GM21528 (cell line): Measurements from ENCODE around the gene THAP12.

Experiments used
- ATAC-seq: cut with Tn5 transposase; IDR thresholded peaks from one replicate; pipeline ENCODE4 v1.9.1; 2021; ENCODE audit warnings: mild to moderate bottlenecking, moderate library complexity; ENCODE audit not compliant: unreplicated experiment, low FRiP score

Gene THAP12

DNA sequence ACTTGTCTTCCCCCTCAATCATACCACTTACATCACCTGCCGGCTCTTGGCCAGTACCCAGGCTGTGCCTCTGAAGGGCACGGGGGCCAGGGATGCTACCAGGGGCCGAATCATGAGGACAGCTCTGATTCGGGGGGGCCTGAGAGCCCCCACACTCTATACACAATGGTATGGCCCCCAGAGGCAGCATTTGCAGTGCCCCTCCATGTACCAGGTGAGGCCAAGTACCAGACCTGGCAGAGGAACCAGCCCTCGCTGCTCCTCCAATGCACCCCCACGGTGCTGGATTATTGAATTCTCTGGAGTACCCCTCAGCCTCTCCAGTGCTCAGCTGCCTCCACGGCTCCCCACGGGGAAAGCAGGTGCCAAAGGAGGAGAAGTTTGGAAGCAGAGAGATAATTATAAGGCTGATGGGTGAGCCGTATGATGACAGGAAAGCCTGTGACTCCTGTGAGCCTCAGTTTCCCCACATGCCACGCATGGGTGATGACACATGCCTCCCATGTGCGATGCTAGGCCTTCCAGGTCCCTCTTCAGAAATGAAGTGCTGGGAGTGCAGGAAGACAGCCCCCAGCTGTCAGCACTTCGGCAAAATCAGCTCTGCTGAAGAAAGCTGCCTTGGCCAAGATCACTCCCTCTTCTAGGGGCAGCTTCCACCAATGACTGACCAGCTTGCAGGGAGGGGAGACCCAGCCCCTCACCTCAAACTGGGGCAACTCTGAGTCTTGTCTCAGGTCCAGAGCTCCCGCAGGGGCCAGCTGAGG, 69.9 kb downstream of the THAP12 start:
- no peak for ATAC-seq

DNA sequence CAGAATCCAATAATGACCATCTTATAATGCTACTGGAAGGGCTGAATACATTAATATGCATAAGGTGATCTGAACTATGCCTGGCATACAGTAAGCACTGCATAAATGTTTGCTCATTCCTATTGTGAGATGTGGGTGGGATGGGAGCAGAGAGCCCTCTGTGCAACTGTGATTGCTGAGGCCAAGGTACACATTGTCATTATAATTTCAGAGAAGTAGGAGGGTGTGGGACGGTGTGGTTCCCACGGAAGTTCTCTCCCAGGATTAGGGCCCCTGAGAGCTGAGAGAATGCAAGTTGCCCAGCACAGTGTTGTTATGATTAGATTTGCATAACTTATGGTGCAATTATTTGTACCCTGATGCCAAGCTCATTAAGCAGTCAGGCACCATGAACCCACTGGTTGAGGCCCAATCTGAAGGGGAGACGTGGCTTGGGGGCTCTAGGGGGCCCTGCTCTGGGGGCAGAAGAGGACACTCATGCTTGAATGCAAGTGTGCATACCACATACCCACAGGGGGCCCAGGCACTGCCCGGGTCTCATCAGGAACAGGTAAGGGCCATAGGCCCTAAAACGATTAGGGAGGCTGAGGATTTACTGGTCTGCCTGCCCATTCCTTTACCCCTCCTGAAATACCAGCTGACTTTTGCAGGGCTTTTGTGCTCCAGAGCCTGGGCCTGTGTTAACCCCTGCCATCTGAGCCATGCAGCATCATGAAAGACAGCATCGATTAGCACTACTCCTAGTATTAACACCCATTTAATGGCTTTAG, 72.8 kb downstream of the THAP12 start:
- no peak for ATAC-seq

DNA sequence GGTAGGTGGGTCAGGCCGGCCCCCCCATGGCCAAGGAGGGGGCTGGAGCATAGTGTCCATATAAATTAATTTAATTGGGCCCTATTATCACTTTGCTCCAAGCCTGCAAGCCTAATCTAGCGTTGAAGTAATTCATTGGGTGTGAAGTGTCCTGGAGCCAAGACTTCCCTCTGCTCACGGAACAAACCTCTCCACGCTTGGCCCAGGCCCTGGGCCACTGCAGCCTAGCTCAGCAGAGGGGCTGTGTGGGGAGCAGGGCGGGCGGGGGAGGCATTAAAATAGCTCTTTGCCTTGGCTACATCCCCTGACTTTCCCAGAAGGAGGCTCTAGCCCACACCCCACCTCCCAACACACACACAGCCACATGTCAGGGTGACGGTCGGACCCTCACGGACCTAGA, 73.5 kb downstream of the THAP12 start:
- ATAC-seq = no peak

DNA sequence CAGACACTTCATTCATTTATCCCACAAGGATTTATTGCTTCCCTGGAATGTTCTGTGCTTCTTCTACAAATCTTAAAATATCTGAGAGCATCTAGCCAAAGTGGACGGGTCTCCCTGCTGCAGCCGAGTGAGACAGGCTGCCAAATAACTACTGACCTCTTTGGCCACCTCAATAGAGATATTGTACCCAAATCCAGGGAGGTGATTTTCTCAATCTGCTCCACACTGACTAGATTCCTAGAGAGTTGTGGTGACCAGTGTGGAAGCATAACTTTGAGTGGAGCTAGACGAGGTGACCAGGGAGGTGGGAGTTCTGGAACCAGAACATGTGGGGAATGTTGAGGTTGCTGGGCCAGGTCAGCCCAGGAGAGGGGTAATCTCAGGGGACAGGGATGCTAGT, 77.5 kb downstream of the THAP12 start:
- no peak for ATAC-seq

DNA sequence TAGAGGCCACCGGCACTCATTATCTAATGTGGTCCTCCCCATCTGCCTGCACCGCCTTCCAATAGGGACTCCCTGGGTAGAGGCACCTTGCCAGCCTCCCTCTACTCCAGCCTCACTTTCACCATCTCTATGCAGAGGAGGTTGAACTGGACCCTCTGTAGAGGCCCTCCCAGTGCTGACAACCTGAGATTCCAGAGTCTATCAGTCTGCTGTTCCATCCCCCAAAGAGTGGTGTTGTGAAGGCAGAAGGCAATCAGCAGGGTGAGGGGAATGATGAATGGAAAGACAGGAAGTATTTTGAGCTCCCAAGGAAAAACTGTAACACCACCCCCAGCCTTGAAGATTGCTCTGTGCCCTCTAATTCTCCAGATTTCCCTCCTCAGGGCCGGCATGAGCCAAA, 77.9 kb downstream of the THAP12 start:
- no peak for ATAC-seq
